SJCRH30 (cell line): ENCODE measurements around the gene SLC43A2. TPM values are rescaled to one million over a fixed set of nuclear protein-coding genes. Genes with fewer than 3 reads are reported as not detected.
A peak's percentile ranks its signal among the peaks of the same experiment; 100 is the strongest.
"Not testable (repeated sequence)": the region's sequence is repeated elsewhere in the genome, so short reads cannot be mapped to it uniquely, and the experiment has no call there.

Experiments used
- DNase-seq, 2 experiments: peaks; one replicate each; pipeline ENCODE4 v3.0.0-alpha.2; 2015 to 2020
- H3K27ac ChIP-seq: fragments of 250-450 bp; sonication (Bioruptor Pico); 2 replicates; pipeline ENCODE4 v1.5.1; 2020; ENCODE audit warnings: mild to moderate bottlenecking, moderate library complexity
- H3K27me3 ChIP-seq: fragments of 250-450 bp; sonication (Bioruptor Pico); 2 replicates; pipeline ENCODE4 v1.5.1; 2020; ENCODE audit warnings: mild to moderate bottlenecking, moderate library complexity
- H3K36me3 ChIP-seq: fragments of 250-450 bp; sonication (Bioruptor Pico); 2 replicates; pipeline ENCODE4 v1.5.1; 2020; ENCODE audit warnings: mild to moderate bottlenecking, moderate library complexity
- H3K4me1 ChIP-seq: fragments of 250-450 bp; sonication (Bioruptor Pico); 2 replicates; pipeline ENCODE4 v1.5.1; 2020; ENCODE audit warnings: mild to moderate bottlenecking, moderate library complexity
- H3K4me3 ChIP-seq: fragments of 250-450 bp; sonication (Bioruptor Pico); 2 replicates; pipeline ENCODE4 v1.5.1; 2020; ENCODE audit warnings: mild to moderate bottlenecking, moderate library complexity
- H3K9me3 ChIP-seq: fragments of 250-450 bp; sonication (Bioruptor Pico); replicated peaks from 2 replicates; pipeline ENCODE4 v1.5.1; 2020; ENCODE audit warnings: mild to moderate bottlenecking, moderate library complexity
- total RNA-seq: library from RNA; depleted of rRNA; stranded (reverse); fragments of >200 nt; shearing (Covaris generic); gene quantifications from 2 replicates; pipeline ENCODE4 v1.2.3, GENCODE V29; 2014; rRNA removed

The SLC43A2 gene
- total RNA-seq, 1 experiment from 2014 or later, result 0.63 TPM

- H3K9me3 ChIP-seq, result no peaks in the 10 kb centered on the region
- peaks cover 3% of the 10 kb centered on the region; the same call in 1 of the 2 replicates for H3K36me3 ChIP-seq
- H3K27ac ChIP-seq, result no peak overlapping the region
- H3K4me1 ChIP-seq, result no peaks in the 10 kb centered on the region
- no peaks in the 10 kb centered on the region for H3K27me3 ChIP-seq
- DNase-seq, result no peak
- no peak overlapping the region for H3K4me3 ChIP-seq
Observed at GRCh38 chr17:1541367-1541904, 87.2 kb downstream of the SLC43A2 start.

GRCh38 chr17:1539811-1540210 lies 88.8 kb downstream of the SLC43A2 start:
- no peak overlapping the region for H3K4me3 ChIP-seq
- no peaks in the 10 kb centered on the region for H3K9me3 ChIP-seq
- no peak overlapping the region for H3K27ac ChIP-seq
- no peak for DNase-seq
- H3K36me3 ChIP-seq, result peaks cover 3% of the 10 kb centered on the region; the same call in 1 of the 2 replicates
- H3K4me1 ChIP-seq, result no peaks in the 10 kb centered on the region
- H3K27me3 ChIP-seq, result no peaks in the 10 kb centered on the region

- peaks cover 3% of the 10 kb centered on the region; the same call in 1 of the 2 replicates for H3K36me3 ChIP-seq
Observed at GRCh38 chr17:1535737-1536136, 92.9 kb downstream of the SLC43A2 start.

GRCh38 chr17:1533661-1534325 lies 94.8 kb downstream of the SLC43A2 start:
- H3K36me3 ChIP-seq, result peaks cover 2% of the 10 kb centered on the region; the same call in 1 of the 2 replicates
- no peaks in the 10 kb centered on the region for H3K27me3 ChIP-seq
- H3K27ac ChIP-seq, result peak overlapping the region; percentile 20; the same call in 1 of the 2 replicates
- no peak overlapping the region for H3K4me3 ChIP-seq
- peak; percentile 62 to 78 for DNase-seq
- peaks cover 16% of the 10 kb centered on the region for H3K4me1 ChIP-seq
- H3K9me3 ChIP-seq, result no peaks in the 10 kb centered on the region

More at GRCh38 chr17:1535737-1536136, 92.9 kb downstream of the SLC43A2 start:
- no peak for DNase-seq
- H3K9me3 ChIP-seq, result no peaks in the 10 kb centered on the region
- no peak overlapping the region for H3K4me3 ChIP-seq
- no peaks in the 10 kb centered on the region for H3K27me3 ChIP-seq
- peaks cover 16% of the 10 kb centered on the region for H3K4me1 ChIP-seq
- H3K27ac ChIP-seq, result no peak overlapping the region

- Histone ChIP-seq H3K9me3 (no peaks in the 10 kb centered on the region), H3K27ac (0 out of 2 replicates have a peak overlapping the region, but pooled peaks have one; percentile 7), H3K27me3 (no peaks in the 10 kb centered on the region), H3K4me1 (peaks cover 16% of the 10 kb centered on the region), H3K36me3 (no peaks in the 10 kb centered on the region; the same call in 1 of the 2 replicates), H3K4me3 (no peak overlapping the region)
- peak; percentile 28 to 58 for DNase-seq
Observed at GRCh38 chr17:1532836-1533602, 95.6 kb downstream of the SLC43A2 start.

GRCh38 chr17:1529863-1530262 lies 98.8 kb downstream of the SLC43A2 start:
- no peak for DNase-seq
- Histone ChIP-seq H3K36me3 (no peaks in the 10 kb centered on the region; the same call in 1 of the 2 replicates), H3K4me1 (peaks cover 16% of the 10 kb centered on the region), H3K27me3 (no peaks in the 10 kb centered on the region), H3K27ac (no peak overlapping the region), H3K9me3 (no peaks in the 10 kb centered on the region), H3K4me3 (no peak overlapping the region)

- not testable (repeated sequence) for H3K27ac ChIP-seq, H3K27me3 ChIP-seq, H3K9me3 ChIP-seq, DNase-seq, H3K4me3 ChIP-seq, H3K4me1 ChIP-seq, H3K36me3 ChIP-seq
Observed at GRCh38 chr17:1526876-1527275, 101.8 kb downstream of the SLC43A2 start.

- H3K4me3 ChIP-seq, result no peak overlapping the region
- H3K9me3 ChIP-seq, result no peaks in the 10 kb centered on the region
- peaks cover 23% of the 10 kb centered on the region for H3K4me1 ChIP-seq
- H3K27me3 ChIP-seq, result no peaks in the 10 kb centered on the region
- DNase-seq, result no peak
- no peaks in the 10 kb centered on the region for H3K36me3 ChIP-seq
- no peak overlapping the region for H3K27ac ChIP-seq
Observed at GRCh38 chr17:1522626-1523025, 106.0 kb downstream of the SLC43A2 start.

GRCh38 chr17:1521086-1521640 lies 107.5 kb downstream of the SLC43A2 start:
- Histone ChIP-seq H3K4me3 (no peak overlapping the region), H3K27ac (peak overlapping the region; percentile 39), H3K27me3 (no peaks in the 10 kb centered on the region), H3K4me1 (peaks cover 24% of the 10 kb centered on the region), H3K9me3 (no peaks in the 10 kb centered on the region), H3K36me3 (no peaks in the 10 kb centered on the region)
- peak in 1 of 2 experiments; percentile 35 for DNase-seq

GRCh38 chr17:1519678-1520077 lies 109.0 kb downstream of the SLC43A2 start:
- Histone ChIP-seq H3K27ac (no peak overlapping the region), H3K36me3 (no peaks in the 10 kb centered on the region), H3K4me3 (no peak overlapping the region), H3K27me3 (no peaks in the 10 kb centered on the region), H3K4me1 (peaks cover 24% of the 10 kb centered on the region), H3K9me3 (no peaks in the 10 kb centered on the region)
- DNase-seq, result no peak

Other genes starting within 250 kb of the SLC43A2 start
- gene YWHAE, start 228.6 kb downstream of the SLC43A2 start, total RNA-seq, result 471 and 592 TPM in 2 replicates
- gene CRK, start 172.6 kb downstream of the SLC43A2 start, total RNA-seq, result 39.4 and 41.3 TPM in 2 replicates
- gene MYO1C, start 136.1 kb downstream of the SLC43A2 start, total RNA-seq, result 17.9 and 19.1 TPM in 2 replicates
- gene INPP5K, start 112.2 kb downstream of the SLC43A2 start, total RNA-seq, result 9.7 and 9.9 TPM in 2 replicates
- gene PITPNA, start 66.0 kb downstream of the SLC43A2 start, total RNA-seq, result 17.2 and 21.5 TPM in 2 replicates
- gene SCARF1, start 16.9 kb upstream of the SLC43A2 start, total RNA-seq, result 0.06 and 0.13 TPM in 2 replicates
- 0.28 and 0.67 TPM in 2 replicates for gene RILP, start 21.0 kb upstream of the SLC43A2 start, total RNA-seq
- 144 and 145 TPM in 2 replicates for gene PRPF8, start 56.0 kb upstream of the SLC43A2 start, total RNA-seq
- gene TLCD2, start 81.5 kb upstream of the SLC43A2 start, total RNA-seq, result 1.2 and 1.3 TPM in 2 replicates
- gene WDR81, start 95.9 kb upstream of the SLC43A2 start, total RNA-seq, result 8.7 and 10.9 TPM in 2 replicates
- not detected in 2 replicates for gene SERPINF2, start 114.0 kb upstream of the SLC43A2 start, total RNA-seq
- 182 TPM in 2 replicates for gene SERPINF1, start 133.2 kb upstream of the SLC43A2 start, total RNA-seq
- 9.6 and 10.1 TPM in 2 replicates for gene SMYD4, start 201.1 kb upstream of the SLC43A2 start, total RNA-seq
- gene RPA1, start 201.2 kb upstream of the SLC43A2 start, total RNA-seq, result 38.7 and 45.4 TPM in 2 replicates